ENCODE results near the gene CTNNA3. TPM values are rescaled to one million over a fixed set of nuclear protein-coding genes. Genes with fewer than 3 reads are reported as not detected.
A peak's percentile ranks its signal among the peaks of the same experiment; 100 is the strongest.

CTNNA3 gene
- total and polyA plus RNA-seq, 2 of the 4 experiments (the other 2 are of a cell fraction) = 0.19 to 0.90 TPM

DNA sequence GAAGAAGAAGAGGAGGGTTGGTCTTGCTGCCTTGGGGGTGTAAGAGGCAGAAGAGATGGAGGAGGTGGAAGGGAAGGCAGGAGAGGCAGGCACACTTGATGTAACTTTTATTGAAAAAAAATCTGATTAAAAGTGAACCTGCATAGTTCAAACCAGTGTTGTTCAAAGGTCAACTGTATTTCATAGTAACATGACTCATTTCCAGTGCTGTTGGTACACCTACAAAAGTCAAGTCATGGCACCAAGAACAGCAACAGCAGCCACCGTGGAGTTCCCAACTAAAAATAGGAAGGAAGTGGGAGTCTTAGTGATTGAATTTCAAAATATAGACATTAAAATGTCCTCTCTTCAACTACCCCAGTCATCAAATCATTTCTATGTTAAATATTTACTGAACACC is 88.5 kb downstream of the CTNNA3 start:
- H3K27me3 ChIP-seq (ENCODE audit: control insufficient read depth, insufficient read depth, low read length) = no peaks in the 10 kb centered on the region
- peak overlapping the region; percentile 66; the same call in 1 of the 2 replicates for H4K91ac ChIP-seq (ENCODE audit: insufficient read depth, low read depth, low read length)
- H2BK5ac ChIP-seq (ENCODE audit: low read depth, low read length, poor library complexity, severe bottlenecking) = peak overlapping the region; percentile 94
- no peak overlapping the region for H3K4me3 ChIP-seq (ENCODE audit: insufficient read depth, low read depth, low read length)
- peak overlapping the region; percentile 43; the same call in 1 of the 2 replicates for H3K23ac ChIP-seq (ENCODE audit: low read depth, low read length)
- H2AK9ac ChIP-seq (replicated peaks; ENCODE audit: low read depth, low read length, poor library complexity) = no peak overlapping the region
- peak overlapping the region; percentile 33; the same call in 1 of the 2 replicates for H3K27ac ChIP-seq (ENCODE audit: insufficient read depth, low read length)
- peaks cover 10% of the 10 kb centered on the region for H3K9me1 ChIP-seq (ENCODE audit: insufficient read depth, low read length)
- no TSS peak for BruUV-seq (replicated peaks)
- WGBS, 2 experiments (ENCODE audit: extremely low coverage in 2 of 2, insufficient read length in 1 of 2) = no CpG with 5 or more reads among the region's 1 CpG
- peak; percentile 33 for DNase-seq
- no peak overlapping the region for H2BK20ac ChIP-seq (ENCODE audit: low read depth, low read length)
- peaks cover 11% of the 10 kb centered on the region for H3K4me1 ChIP-seq (ENCODE audit: control insufficient read depth, insufficient read depth, low read length)
- H2BK15ac ChIP-seq (ENCODE audit: low read depth, low read length) = 0 out of 3 replicates have a peak overlapping the region, but pooled peaks have one; percentile 27
- H2AFZ ChIP-seq (replicated peaks; ENCODE audit: low read length, poor library complexity) = no peak overlapping the region
- ChIA-PET POLR2A (ENCODE audit: unreplicated experiment) (no interaction called here), CTCF (no interaction called here)
- dilution Hi-C loops (cut with HindIII; ENCODE audit: low sequenced_read_pairs, unreplicated experiment) (no loop called here), intact Hi-C loops (cut with micrococcal nuclease) (no loop called here), in situ Hi-C loops (cut with MboI; ENCODE audit: low sequenced_read_pairs) (no loop called here)
- H4K20me1 ChIP-seq (ENCODE audit: insufficient read depth, low read length) = no peaks in the 10 kb centered on the region
- peak overlapping the region; percentile 68; the same call in 1 of the 2 replicates for H2BK120ac ChIP-seq (ENCODE audit: low read depth, low read length)
- peak overlapping the region in 1 of 2 experiments; percentile 59; a peak in 1 of 4 replicates for H4K8ac ChIP-seq (ENCODE audit: low read depth in 2 of 2, low read length in 2 of 2)
- no peak for ATAC-seq (ENCODE audit: low read depth)
- no peaks in the 10 kb centered on the region for H3K79me1 ChIP-seq (ENCODE audit: low read depth in 1 of 2, low read length in 2 of 2)
- peak overlapping the region; percentile 81 for H3K4ac ChIP-seq (ENCODE audit: low read depth, low read length)
- H4K5ac ChIP-seq (ENCODE audit: low read depth, low read length) = peak overlapping the region; percentile 41; the same call in 1 of the 2 replicates
- H3K36me3 ChIP-seq (ENCODE audit: control insufficient read depth, insufficient read depth, low read length) = no peaks in the 10 kb centered on the region
- no peak overlapping the region for H3K9ac ChIP-seq (ENCODE audit: low read depth, low read length)
- peak overlapping the region; percentile 60; the same call in 1 of the 2 replicates for H3K18ac ChIP-seq (ENCODE audit: low read depth, low read length)
- peak overlapping the region; percentile 44; the same call in 1 of the 2 replicates for H3K14ac ChIP-seq (replicated peaks; ENCODE audit: low read depth, low read length)
- H3K9me3 ChIP-seq (ENCODE audit: control insufficient read depth, insufficient read depth, low read length) = no peaks in the 10 kb centered on the region
- TF ChIP-seq NFE2L2 (IDR thresholded peaks at IDR 0.05; ENCODE audit: low read depth, low read length) (no peak), CHD1 (IDR thresholded peaks at IDR 0.05; ENCODE audit: low read depth, low read length) (no peak), POLR2A (IDR thresholded peaks at IDR 0.05; ENCODE audit: low read depth, low read length) (no peak), CTCF (conservative IDR thresholded peaks at IDR 0.05; ENCODE audit: low read depth, low read length) (no peak), RAD21 (IDR thresholded peaks at IDR 0.05; ENCODE audit: low read length) (no peak), MAZ (IDR thresholded peaks at IDR 0.05; ENCODE audit: borderline replicate concordance, low read depth, low read length) (no peak)
- H2AK5ac ChIP-seq (ENCODE audit: low read depth, low read length) = peak overlapping the region; percentile 80; the same call in 1 of the 2 replicates
- no peak overlapping the region for H3K4me2 ChIP-seq (ENCODE audit: low read depth, low read length)
- H3K56ac ChIP-seq (ENCODE audit: extremely low read depth, insufficient read depth, low read length) = no peak overlapping the region
